Measurements from ENCODE around the gene TFR2. TPM values are rescaled to one million over a fixed set of nuclear protein-coding genes. Genes with fewer than 3 reads are reported as not detected.
A peak's percentile ranks its signal among the peaks of the same experiment; 100 is the strongest.
"Not testable (repeated sequence)": the region's sequence is repeated elsewhere in the genome, so short reads cannot be mapped to it uniquely, and the experiment has no call there.

The TFR2 gene
- total RNA-seq, 1 experiment from 2014 or later = 5.7 TPM

GRCh38 chr7:100670074-100670473 is 28.7 kb upstream of the TFR2 start (continued):
- TF ChIP-seq PREB (CRISPR knock-in tag; IDR thresholded peaks at IDR 0.05; ENCODE audit: borderline replicate concordance) (no peak), ZMAT4 (CRISPR knock-in tag; IDR thresholded peaks at IDR 0.05) (no peak), GABPB1 (CRISPR knock-in tag; IDR thresholded peaks at IDR 0.05) (no peak)

GRCh38 chr7:100669106-100669505 is 27.8 kb upstream of the TFR2 start:
- 0 out of 2 replicates have a peak, but pooled peaks have one; percentile 27 for TF ChIP-seq ZNF121 (CRISPR knock-in tag; IDR thresholded peaks at IDR 0.05)
- DNase-seq (ENCODE audit: low spot score); H3K4me1 Mint-ChIP-seq; H3K36me3 Mint-ChIP-seq; H3K9me3 Mint-ChIP-seq; POLR2A ChIA-PET; H3K4me3 Mint-ChIP-seq; ATAC-seq; H3K27ac Mint-ChIP-seq: not testable (repeated sequence)
- peaks cover 60% of the 10 kb centered on the region for H3K27me3 Mint-ChIP-seq (ENCODE audit: low read depth)
- CTCF ChIA-PET = interaction anchor here (0.8 to 1.5 kb wide), 2 partner anchors 13 to 37 kb away, joined by 4 to 9 read pairs; partner anchors contain the start of gene ACTL6B

- ChIA-PET CTCF (interaction anchor here (0.8 to 1.8 kb wide), 7 partner anchors 12 to 57 kb away, joined by 3 to 13 read pairs (median 3); partner anchors contain the start of genes ACTL6B and MOSPD3), POLR2A (no interaction called here)
- ATAC-seq (no peak), DNase-seq (ENCODE audit: low spot score) (no peak)
- no peak overlapping the region for H3K27ac Mint-ChIP-seq
- peaks cover 2% of the 10 kb centered on the region for H3K4me1 Mint-ChIP-seq
- H3K9me3 Mint-ChIP-seq = peaks cover 3% of the 10 kb centered on the region; the same call in 1 of the 2 replicates
- TF ChIP-seq ZBTB21 (CRISPR knock-in tag; IDR thresholded peaks at IDR 0.05; ENCODE audit: borderline replicate concordance) (no peak), ATF3 (CRISPR knock-in tag; conservative IDR thresholded peaks at IDR 0.05) (no peak), CREM (CRISPR knock-in tag; IDR thresholded peaks at IDR 0.05) (no peak)
- H3K36me3 Mint-ChIP-seq = no peaks in the 10 kb centered on the region
- peaks cover 59% of the 10 kb centered on the region for H3K27me3 Mint-ChIP-seq (ENCODE audit: low read depth)
- H3K4me3 Mint-ChIP-seq = no peak overlapping the region
These were observed 26.7 kb upstream of the TFR2 start for GRCh38 chr7:100668069-100668449.

GRCh38 chr7:100667331-100668068 is 26.1 kb upstream of the TFR2 start:
- POLR2A ChIA-PET = no interaction called here

More at GRCh38 chr7:100667331-100668068, 26.1 kb upstream of the TFR2 start:
- H3K27ac Mint-ChIP-seq = no peak overlapping the region; the same call in 1 of the 2 replicates
- H3K9me3 Mint-ChIP-seq = peaks cover 3% of the 10 kb centered on the region; the same call in 1 of the 2 replicates
- H3K4me1 Mint-ChIP-seq = peaks cover 5% of the 10 kb centered on the region
- H3K4me3 Mint-ChIP-seq = no peak overlapping the region
- H3K27me3 Mint-ChIP-seq (ENCODE audit: low read depth) = peaks cover 53% of the 10 kb centered on the region
- no peaks in the 10 kb centered on the region for H3K36me3 Mint-ChIP-seq
- ATAC-seq (no peak), DNase-seq (ENCODE audit: low spot score) (no peak)
- TF ChIP-seq ZNF138 (CRISPR knock-in tag; conservative IDR thresholded peaks at IDR 0.05) (no peak), E2F1 (CRISPR knock-in tag; IDR thresholded peaks at IDR 0.05) (no peak), ZNF532 (CRISPR knock-in tag; IDR thresholded peaks at IDR 0.05; ENCODE audit: borderline replicate concordance) (no peak)
- CTCF ChIA-PET = interaction anchor here (0.8 to 1.8 kb wide), 8 partner anchors 11 to 57 kb away, joined by 3 to 13 read pairs (median 4); partner anchors contain the start of genes ACTL6B, MOSPD3 and POP7
